VCaP (cell line): ENCODE results near the gene PIEZO1.
"Not testable (repeated sequence)": the region's sequence is repeated elsewhere in the genome, so short reads cannot be mapped to it uniquely, and the experiment has no call there.

Experiments
- H3K27ac ChIP-seq: fragments of 450-650 bp; 2 replicates; pipeline ENCODE4 v1.5.1; 2017
- CTCF ChIP-seq: fragments of 450-650 bp; conservative IDR thresholded peaks from 2 replicates; pipeline ENCODE4 v1.5.1; 2017; ENCODE audit warnings: mild to moderate bottlenecking, moderate library complexity

Gene PIEZO1

GRCh38 chr16:88775825-88776224, 9.2 kb downstream of the PIEZO1 start:
- no peak for TF ChIP-seq CTCF
- no peak overlapping the region for H3K27ac ChIP-seq

GRCh38 chr16:88774544-88775393, 10.3 kb downstream of the PIEZO1 start:
- TF ChIP-seq CTCF, result no peak
- H3K27ac ChIP-seq, result no peak overlapping the region

- no peak overlapping the region for H3K27ac ChIP-seq
- TF ChIP-seq CTCF, result no peak
These were observed 11.2 kb downstream of the PIEZO1 start for GRCh38 chr16:88773812-88774291.

GRCh38 chr16:88772871-88773811, 11.9 kb downstream of the PIEZO1 start:
- TF ChIP-seq CTCF, result no peak
- no peak overlapping the region for H3K27ac ChIP-seq

GRCh38 chr16:88771781-88772180, 13.2 kb downstream of the PIEZO1 start:
- H3K27ac ChIP-seq, result not testable (repeated sequence)

GRCh38 chr16:88771294-88771772, 13.7 kb downstream of the PIEZO1 start:
- TF ChIP-seq CTCF, result no peak
- H3K27ac ChIP-seq, result peak overlapping the region; percentile 69

- peak overlapping the region; percentile 69 for H3K27ac ChIP-seq
- no peak for TF ChIP-seq CTCF
These were observed 14.3 kb downstream of the PIEZO1 start for GRCh38 chr16:88770461-88771293.
